Activated naive CD4-positive, alpha-beta T cell treated with anti-CD3 and anti-CD28 coated beads, Interleukin-2, amount 50 U/mL, for 72 hours (primary cell): ENCODE data around the gene FAM209A. TPM values are rescaled to one million over a fixed set of nuclear protein-coding genes. Genes with fewer than 3 reads are reported as not detected.

Source experiments
- ATAC-seq, 2 donors: fragments of 150-1000 bp; cut with Tn5 transposase; 2 replicates each; pipeline ENCODE4 v1.10.0; 2021; ENCODE audit warnings: mild to moderate bottlenecking in 2 of 2, moderate library complexity in 2 of 2
- DNase-seq, 2 donors: peaks; one replicate each; pipeline ENCODE4 v3.0.0; 2021 to 2022; ENCODE audit warnings: low spot score in 2 of 2
- H3K27ac Mint-ChIP-seq, 2 donors: one replicate each; pipeline ENCODE4 v1.8.0; 2022; ENCODE audit warnings: mild to moderate bottlenecking in 2 of 2, mixed read lengths in 2 of 2
- H3K36me3 Mint-ChIP-seq, 2 donors: one replicate each; pipeline ENCODE4 v1.8.0; 2022; ENCODE audit warnings: mixed read lengths in 2 of 2
- H3K9me3 Mint-ChIP-seq, 2 donors: one replicate each; pipeline ENCODE4 v1.8.0; 2022; ENCODE audit warnings: mixed read lengths in 2 of 2
- total RNA-seq, 2 donors: library from RNA; stranded (reverse); gene quantifications; one replicate each; pipeline ENCODE4 v1.2.3, GENCODE V29; 2022

FAM209A gene
- total RNA-seq, 2 donors from 2014 or later: 0.77 to 1.1 TPM

DNA sequence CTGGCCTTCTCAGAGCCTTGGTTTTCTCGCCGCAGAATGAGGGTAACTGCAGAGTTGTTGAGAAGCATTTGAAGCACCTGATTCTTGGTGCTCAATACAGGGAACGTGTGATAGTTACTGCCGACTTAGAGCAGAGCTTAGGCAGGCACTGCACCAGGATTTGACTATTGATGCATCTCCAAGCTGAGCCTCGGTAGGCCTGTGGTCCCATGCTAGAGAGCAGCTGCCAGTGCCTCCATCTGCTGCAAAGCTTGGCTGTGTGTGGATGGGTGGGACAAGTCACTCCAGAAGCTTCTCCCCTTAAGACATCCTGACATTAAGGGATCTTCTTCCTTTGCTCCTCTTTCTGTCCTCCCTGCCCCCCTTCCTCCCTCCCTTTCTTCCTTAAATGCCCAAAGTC lies 49.4 kb downstream of the FAM209A start:
- Mint-ChIP-seq H3K27ac (no peak overlapping the region), H3K36me3 (no peaks in the 10 kb centered on the region), H3K9me3 (no peaks in the 10 kb centered on the region)
- no peak for ATAC-seq
- no peak for DNase-seq

DNA sequence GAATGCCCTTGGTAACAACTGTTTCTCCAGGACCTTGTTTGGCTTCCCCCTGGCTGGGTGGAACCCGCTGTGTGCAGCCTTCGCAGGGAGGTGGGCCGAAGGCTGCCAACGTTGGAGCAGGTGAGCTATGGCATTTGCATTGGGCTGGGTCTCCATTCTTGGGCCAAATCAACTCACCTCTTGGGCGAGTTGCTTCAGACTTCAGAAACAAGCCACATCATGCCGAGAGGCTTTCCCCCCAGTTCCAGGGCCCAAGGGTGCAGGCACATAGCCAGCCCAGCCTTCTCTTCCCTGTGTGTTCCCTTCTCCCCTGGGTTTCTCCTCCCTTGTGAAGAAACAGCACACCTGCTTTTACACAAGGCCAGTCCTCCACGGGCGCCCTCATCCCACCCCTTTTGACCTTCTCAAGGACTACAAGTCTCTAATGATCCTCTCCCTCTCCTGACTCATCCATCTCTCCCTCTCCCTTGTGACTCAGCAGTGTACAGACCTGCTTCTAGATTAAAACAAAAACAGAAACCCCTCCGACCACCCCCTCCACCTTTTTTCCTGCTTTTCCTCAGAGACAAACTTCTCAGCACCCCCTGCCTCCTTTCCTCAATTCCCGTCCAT lies 50.1 kb downstream of the FAM209A start:
- H3K27ac Mint-ChIP-seq: no peak overlapping the region
- H3K9me3 Mint-ChIP-seq: no peaks in the 10 kb centered on the region
- ATAC-seq: no peak

GRCh38 chr20:56575157-56575556 lies 50.6 kb downstream of the FAM209A start:
- ATAC-seq (no peak), DNase-seq (no peak)
- Mint-ChIP-seq H3K36me3 (no peaks in the 10 kb centered on the region), H3K9me3 (no peaks in the 10 kb centered on the region), H3K27ac (no peak overlapping the region)

More for the DNA sequence above, 50.1 kb downstream of the FAM209A start:
- no peaks in the 10 kb centered on the region for H3K36me3 Mint-ChIP-seq
- DNase-seq: no peak

Other genes starting within 250 kb of the FAM209A start
- 1 to 10 TPM; 5.8 to 6.3 TPM for gene FAM210B, start 165.8 kb upstream of the FAM209A start, total RNA-seq
- 100 to 1,000 TPM in 1 of 2 donors, 10 to 100 TPM in 1; 93.0 to 130 TPM for gene AURKA, start 132.5 kb upstream of the FAM209A start, total RNA-seq
- 10 to 100 TPM; 68.5 to 88.7 TPM for gene CSTF1, start 132.1 kb upstream of the FAM209A start, total RNA-seq
- 1 to 10 TPM; 5.1 to 6.5 TPM for gene CASS4, start 112.5 kb upstream of the FAM209A start, total RNA-seq
- gene RTF2, start 56.1 kb upstream of the FAM209A start, total RNA-seq: 10 to 100 TPM; 75.8 to 85.5 TPM
- gene FAM209B, start 8.5 kb downstream of the FAM209A start, total RNA-seq: 1 to 10 TPM in 1 of 2 donors, under 1 TPM in 1; 0.88 to 1.2 TPM
- not detected for gene TFAP2C, start 104.6 kb downstream of the FAM209A start, total RNA-seq